Neural progenitor cell (in vitro differentiated cells): ENCODE results near the gene MAGEA6. TPM values are rescaled to one million over a fixed set of nuclear protein-coding genes. Genes with fewer than 3 reads are reported as not detected.
"Not testable (repeated sequence)": the region's sequence is repeated elsewhere in the genome, so short reads cannot be mapped to it uniquely, and the experiment has no call there.

Experiments used
- DNase-seq: peaks from one replicate; pipeline ENCODE4 v3.0.0-alpha.2; 2016; ENCODE audit warnings: low spot score
- H2AFZ ChIP-seq: fragments of 200-600 bp; sonication (generic); replicated peaks from 2 replicates; pipeline ENCODE4 v1.6.1; 2016; ENCODE audit warnings: antibody characterized with exemption
- H3F3A ChIP-seq: fragments of 200-600 bp; sonication (generic); 2 replicates; pipeline ENCODE4 v1.6.1; 2016; ENCODE audit warnings: antibody characterized with exemption, low read depth
- H3K27ac ChIP-seq: fragments of 200-600 bp; sonication (generic); 2 replicates; pipeline ENCODE4 v1.5.1; 2016; ENCODE audit warnings: mild to moderate bottlenecking
- H3K27me3 ChIP-seq: fragments of 200-600 bp; sonication (generic); 2 replicates; pipeline ENCODE4 v1.6.1; 2016; ENCODE audit warnings: mild to moderate bottlenecking, moderate library complexity
- H3K36me3 ChIP-seq: fragments of 200-600 bp; sonication (generic); 2 replicates; pipeline ENCODE4 v1.5.1; 2016
- H3K4me1 ChIP-seq: fragments of 200-600 bp; sonication (generic); 2 replicates; pipeline ENCODE4 v1.6.1; 2016; ENCODE audit warnings: mixed run types
- H3K4me2 ChIP-seq: fragments of 200-600 bp; sonication (generic); 2 replicates; pipeline ENCODE4 v1.6.1; 2016
- H3K4me3 ChIP-seq: fragments of 200-600 bp; sonication (generic); 2 replicates; pipeline ENCODE4 v1.5.1; 2016
- H3K79me2 ChIP-seq: fragments of 200-600 bp; sonication (generic); 2 replicates; pipeline ENCODE4 v1.6.1; 2016; ENCODE audit warnings: low read depth
- H3K9ac ChIP-seq: fragments of 200-600 bp; sonication (generic); 2 replicates; pipeline ENCODE4 v1.6.1; 2016
- H3K9me3 ChIP-seq: fragments of 200-600 bp; sonication (generic); 2 replicates; pipeline ENCODE4 v1.5.1; 2016; ENCODE audit warnings: low read depth
- H4K20me1 ChIP-seq: fragments of 200-600 bp; sonication (generic); 2 replicates; pipeline ENCODE4 v1.6.1; 2016; ENCODE audit warnings: low read depth
- H3K27ac Mint-ChIP-seq: 3 replicates; pipeline ENCODE4 v1.8.0; 2021; ENCODE audit warnings: mixed read lengths
- H3K27me3 Mint-ChIP-seq: 2 replicates; pipeline ENCODE4 v1.8.0; 2022; ENCODE audit warnings: low read depth, mild to moderate bottlenecking, inconsistent platforms, moderate library complexity, mixed read lengths; ENCODE audit not compliant: insufficient read depth
- H3K36me3 Mint-ChIP-seq: 3 replicates; pipeline ENCODE4 v1.8.0; 2021; ENCODE audit warnings: mixed read lengths
- H3K4me1 Mint-ChIP-seq: 3 replicates; pipeline ENCODE4 v1.8.0; 2021; ENCODE audit warnings: mixed read lengths
- H3K4me3 Mint-ChIP-seq: 3 replicates; pipeline ENCODE4 v1.8.0; 2021; ENCODE audit warnings: mild to moderate bottlenecking, moderate library complexity, mixed read lengths
- H3K9me3 Mint-ChIP-seq: 3 replicates; pipeline ENCODE4 v1.8.0; 2020; ENCODE audit warnings: mixed read lengths
- CTCF ChIP-seq: fragments of 200-600 bp; sonication (generic); IDR thresholded peaks from 2 replicates; pipeline ENCODE4 v1.5.1; 2017; ENCODE audit warnings: antibody characterized with exemption, mild to moderate bottlenecking
- EZH2 ChIP-seq: fragments of 200-600 bp; sonication (generic); IDR thresholded peaks from 2 replicates; pipeline ENCODE4 v1.6.1; 2017; ENCODE audit warnings: antibody characterized with exemption, mild to moderate bottlenecking, moderate library complexity
- EZH2phosphoT487 ChIP-seq: fragments of 200-600 bp; sonication (generic); IDR thresholded peaks from 2 replicates; pipeline ENCODE4 v1.6.1; 2017; ENCODE audit warnings: antibody characterized with exemption
- total RNA-seq: library from RNA; depleted of rRNA; stranded (reverse); fragments of >200 nt; gene quantifications from 2 replicates; pipeline ENCODE4 v1.2.3, GENCODE V29; 2015; ENCODE audit warnings: low replicate concordance

MAGEA6 gene
- total RNA-seq, 1 donor from 2014 or later = not detected

- Mint-ChIP-seq H3K9me3 (no peaks in the 10 kb centered on the region), H3K4me3 (no peak overlapping the region), H3K4me1 (peaks cover 6% of the 10 kb centered on the region), H3K36me3 (no peaks in the 10 kb centered on the region), H3K27ac (no peak overlapping the region), H3K27me3 (no peaks in the 10 kb centered on the region)
- TF ChIP-seq EZH2phosphoT487 = no peak
- TF ChIP-seq CTCF = no peak
- no peak for TF ChIP-seq EZH2
- H3K4me1 ChIP-seq = no peaks in the 10 kb centered on the region
- no peak overlapping the region for H3K9ac ChIP-seq
- no peak overlapping the region for H2AFZ ChIP-seq
- no peaks in the 10 kb centered on the region for H4K20me1 ChIP-seq
- no peaks in the 10 kb centered on the region for H3K9me3 ChIP-seq
- no peaks in the 10 kb centered on the region for H3K79me2 ChIP-seq
- no peaks in the 10 kb centered on the region for H3F3A ChIP-seq
- no peaks in the 10 kb centered on the region for H3K36me3 ChIP-seq
- no peaks in the 10 kb centered on the region for H3K27me3 ChIP-seq
- H3K4me3 ChIP-seq = no peak overlapping the region
- no peak overlapping the region for H3K27ac ChIP-seq
- no peak overlapping the region for H3K4me2 ChIP-seq
- no peak for DNase-seq
Measured at GRCh38 chrX:152806035-152806434, 36.5 kb upstream of the MAGEA6 start.

GRCh38 chrX:152798945-152799344, 29.5 kb upstream of the MAGEA6 start:
- no peak for TF ChIP-seq CTCF
- TF ChIP-seq EZH2phosphoT487 = no peak
- no peak for TF ChIP-seq EZH2
- Mint-ChIP-seq H3K4me1 (no peaks in the 10 kb centered on the region), H3K27me3 (no peaks in the 10 kb centered on the region), H3K36me3 (no peaks in the 10 kb centered on the region), H3K27ac (no peak overlapping the region), H3K4me3 (no peak overlapping the region), H3K9me3 (no peaks in the 10 kb centered on the region)
- Histone ChIP-seq H3F3A (no peaks in the 10 kb centered on the region), H3K27ac (no peak overlapping the region), H3K4me3 (no peak overlapping the region), H2AFZ (no peak overlapping the region), H3K4me2 (no peak overlapping the region), H3K9ac (no peak overlapping the region), H3K79me2 (no peaks in the 10 kb centered on the region), H4K20me1 (no peaks in the 10 kb centered on the region), H3K4me1 (no peaks in the 10 kb centered on the region), H3K36me3 (no peaks in the 10 kb centered on the region), H3K9me3 (no peaks in the 10 kb centered on the region), H3K27me3 (no peaks in the 10 kb centered on the region)
- no peak for DNase-seq

- not testable (repeated sequence) for H3K4me2 ChIP-seq, H3K79me2 ChIP-seq, H3K4me1 Mint-ChIP-seq, H3K4me1 ChIP-seq, DNase-seq, H3K27me3 Mint-ChIP-seq, H3K9me3 Mint-ChIP-seq, H3K36me3 Mint-ChIP-seq, H3F3A ChIP-seq, H3K27ac ChIP-seq, H3K9ac ChIP-seq, H3K27ac Mint-ChIP-seq, H3K4me3 Mint-ChIP-seq, H4K20me1 ChIP-seq, H3K9me3 ChIP-seq, H3K4me3 ChIP-seq, H2AFZ ChIP-seq, H3K27me3 ChIP-seq, H3K36me3 ChIP-seq
Measured at GRCh38 chrX:152787062-152787461, 17.6 kb upstream of the MAGEA6 start.

GRCh38 chrX:152766562-152766961, 2.9 kb downstream of the MAGEA6 start:
- H3K4me3 ChIP-seq, H3K27ac Mint-ChIP-seq, H3K79me2 ChIP-seq, H3K4me1 ChIP-seq, H3K9me3 ChIP-seq, H4K20me1 ChIP-seq, H3K9me3 Mint-ChIP-seq, H3K9ac ChIP-seq, H3K27ac ChIP-seq, H3K27me3 ChIP-seq, H3K4me1 Mint-ChIP-seq, H3K4me2 ChIP-seq, H3K36me3 Mint-ChIP-seq, H3K36me3 ChIP-seq, H2AFZ ChIP-seq, DNase-seq, H3F3A ChIP-seq, H3K27me3 Mint-ChIP-seq, H3K4me3 Mint-ChIP-seq: not testable (repeated sequence)

- not testable (repeated sequence) for DNase-seq, H3K36me3 Mint-ChIP-seq, H3K27ac Mint-ChIP-seq, H3K79me2 ChIP-seq, H3K27me3 Mint-ChIP-seq, H3K27me3 ChIP-seq, H3K27ac ChIP-seq, H3K4me3 ChIP-seq, H4K20me1 ChIP-seq, H3K9me3 Mint-ChIP-seq, H3F3A ChIP-seq, H3K4me3 Mint-ChIP-seq, H3K9ac ChIP-seq, H3K9me3 ChIP-seq, H2AFZ ChIP-seq, H3K4me1 Mint-ChIP-seq, H3K36me3 ChIP-seq, H3K4me2 ChIP-seq, H3K4me1 ChIP-seq
Measured at GRCh38 chrX:152761582-152761981, 7.9 kb downstream of the MAGEA6 start.

GRCh38 chrX:152759544-152759943, 9.9 kb downstream of the MAGEA6 start:
- not testable (repeated sequence) for H3K4me1 ChIP-seq, H3K9ac ChIP-seq, H3K9me3 ChIP-seq, H3K27ac ChIP-seq, H3K4me3 ChIP-seq, H3K27me3 ChIP-seq, H3F3A ChIP-seq, H3K79me2 ChIP-seq, H3K36me3 ChIP-seq, H2AFZ ChIP-seq, H3K9me3 Mint-ChIP-seq, H3K4me1 Mint-ChIP-seq, H3K4me3 Mint-ChIP-seq, DNase-seq, H4K20me1 ChIP-seq, H3K27me3 Mint-ChIP-seq, H3K27ac Mint-ChIP-seq, H3K4me2 ChIP-seq, H3K36me3 Mint-ChIP-seq

- not testable (repeated sequence) for H3K36me3 Mint-ChIP-seq, H3F3A ChIP-seq, H3K4me1 ChIP-seq, H3K36me3 ChIP-seq, H3K27ac Mint-ChIP-seq, DNase-seq, H3K9me3 ChIP-seq, H3K27me3 Mint-ChIP-seq, H2AFZ ChIP-seq, H3K9ac ChIP-seq, H3K4me3 Mint-ChIP-seq, H3K79me2 ChIP-seq, H3K4me2 ChIP-seq, H4K20me1 ChIP-seq, H3K27me3 ChIP-seq, H3K4me1 Mint-ChIP-seq, H3K4me3 ChIP-seq, H3K9me3 Mint-ChIP-seq, H3K27ac ChIP-seq
Measured at GRCh38 chrX:152758918-152759317, 10.6 kb downstream of the MAGEA6 start, which contains the start of gene CSAG3. CSAG3 (plus strand) TSS chrX:152759218.
